Esophagus (tissue), 2 donors: ENCODE measurements around the gene PMEPA1. TPM values are rescaled to one million over a fixed set of nuclear protein-coding genes. Genes with fewer than 3 reads are reported as not detected.

Experiments
- H3K27ac ChIP-seq, 2 donors: one replicate each; pipeline ENCODE4 v1.5.1; 2013; ENCODE audit warnings: low read depth in 2 of 2, mild to moderate bottlenecking in 2 of 2, inconsistent platforms in 1 of 2, low read length in 1 of 2, moderate library complexity in 1 of 2
- H3K27me3 ChIP-seq, 2 donors: one replicate each; pipeline ENCODE4 v1.6.1; 2013; ENCODE audit warnings: low read length in 2 of 2, control low read depth in 1 of 2, mild to moderate bottlenecking in 1 of 2; ENCODE audit not compliant: insufficient read depth in 2 of 2, control insufficient read depth in 1 of 2
- H3K36me3 ChIP-seq, 2 donors: one replicate each; pipeline ENCODE4 v1.6.1; 2013; ENCODE audit warnings: low read length in 1 of 2; ENCODE audit not compliant: control insufficient read depth in 2 of 2, insufficient read depth in 2 of 2
- H3K4me1 ChIP-seq, 2 donors: one replicate each; pipeline ENCODE4 v1.6.1; 2013; ENCODE audit warnings: low read length in 1 of 2; ENCODE audit not compliant: control insufficient read depth in 2 of 2, insufficient read depth in 2 of 2
- H3K4me3 ChIP-seq, 2 donors: one replicate each; pipeline ENCODE4 v1.5.1; 2013; ENCODE audit warnings: low read length in 2 of 2, mild to moderate bottlenecking in 2 of 2, low read depth in 1 of 2, moderate library complexity in 1 of 2
- H3K9me3 ChIP-seq, 2 donors: one replicate each; pipeline ENCODE4 v1.6.1; 2013; ENCODE audit warnings: mild to moderate bottlenecking in 2 of 2, low read depth in 1 of 2, low read length in 1 of 2, moderate library complexity in 1 of 2; ENCODE audit not compliant: control insufficient read depth in 2 of 2, insufficient read depth in 1 of 2
- WGBS, 2 donors: extraction: QIAGEN DNeasy Blood & Tissue Kit; methylation state at CpG; one replicate each; pipeline ENCODE4 v1.1.7; 2013; 5-methylcytosine and 5-hydroxymethylcytosine counted together
- polyA plus RNA-seq, 2 donors: library from polyadenylated mRNA; stranded (reverse); fragments of 200-250 nt; gene quantifications; one replicate each; pipeline ENCODE4 v1.2.3, GENCODE V29; 2013
- donor health status: healthy with polysubstance abuse.
- donor health status: Bipolar disorder and iron deficiency.

The PMEPA1 gene
- polyA plus RNA-seq, 2 donors, result 2.8 to 2.9 TPM

- H3K36me3 ChIP-seq, result peaks cover 0 to 8% of the 10 kb centered on the region in 2 donors
- no peaks in the 10 kb centered on the region for H3K27me3 ChIP-seq
- H3K4me3 ChIP-seq, result no peak overlapping the region
- H3K9me3 ChIP-seq, result no peaks in the 10 kb centered on the region
- no peak overlapping the region for H3K27ac ChIP-seq
- H3K4me1 ChIP-seq, result peaks cover 4 to 9% of the 10 kb centered on the region in 2 donors
- WGBS, 2 donors, result 85 to 87% methylated on average over 11 of the region's 11 CpGs
Observed at GRCh38 chr20:57655809-57656155, 54.0 kb downstream of the PMEPA1 start.

GRCh38 chr20:57654998-57655808 is 54.6 kb downstream of the PMEPA1 start:
- Histone ChIP-seq H3K4me1 (peaks cover 6 to 8% of the 10 kb centered on the region in 2 donors), H3K4me3 (no peak overlapping the region), H3K9me3 (no peaks in the 10 kb centered on the region), H3K27me3 (no peaks in the 10 kb centered on the region), H3K36me3 (peaks cover 0 to 8% of the 10 kb centered on the region in 2 donors), H3K27ac (no peak overlapping the region)
- 86 to 89% methylated on average over 22 of the region's 22 CpGs for WGBS, 2 donors

DNA sequence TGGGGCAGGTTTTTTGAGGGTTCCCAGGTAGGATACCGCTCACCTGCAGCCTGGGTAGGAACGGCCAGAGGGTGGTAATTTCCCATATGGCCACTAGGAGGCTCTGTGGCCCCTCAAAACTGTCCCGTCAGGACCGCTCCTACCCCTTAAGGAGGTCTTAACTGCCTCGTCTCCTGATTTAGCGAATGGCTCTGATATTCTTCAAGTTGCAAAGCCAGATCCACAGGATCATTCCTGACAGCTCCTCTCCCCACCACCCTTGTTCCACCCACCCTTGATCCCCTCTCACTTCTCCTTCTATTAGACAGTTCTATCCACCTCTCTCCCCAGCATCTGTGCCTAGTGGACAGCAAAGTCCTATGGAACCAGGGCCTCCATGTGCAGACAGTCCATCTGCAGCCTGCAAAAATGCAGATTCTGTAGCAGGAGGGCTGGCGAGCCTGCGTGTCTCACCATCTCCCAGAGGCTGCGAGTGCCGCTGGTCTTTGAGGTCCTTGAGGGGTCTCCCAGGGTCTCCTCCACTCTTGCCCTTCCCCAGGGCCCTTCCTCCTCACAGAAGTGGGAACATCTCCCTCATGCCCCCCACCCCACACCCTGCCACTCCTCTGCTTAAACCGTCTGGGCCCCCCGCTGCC is 55.3 kb downstream of the PMEPA1 start:
- Histone ChIP-seq H3K4me1 (peaks cover 6 to 8% of the 10 kb centered on the region in 2 donors), H3K36me3 (peaks cover 0 to 8% of the 10 kb centered on the region in 2 donors)

GRCh38 chr20:57653910-57654309 is 55.9 kb downstream of the PMEPA1 start:
- Histone ChIP-seq H3K27ac (no peak overlapping the region), H3K4me3 (no peak overlapping the region), H3K9me3 (no peaks in the 10 kb centered on the region), H3K36me3 (peaks cover 0 to 12% of the 10 kb centered on the region in 2 donors), H3K27me3 (no peaks in the 10 kb centered on the region), H3K4me1 (peaks cover 6 to 8% of the 10 kb centered on the region in 2 donors)
- 58 to 59% methylated on average over 5 of the region's 5 CpGs for WGBS, 2 donors

More for the DNA sequence above, 55.3 kb downstream of the PMEPA1 start:
- Histone ChIP-seq H3K27ac (no peak overlapping the region), H3K4me3 (no peak overlapping the region), H3K9me3 (no peaks in the 10 kb centered on the region), H3K27me3 (no peaks in the 10 kb centered on the region)
- 43 to 44% methylated on average over 12 of the region's 12 CpGs for WGBS, 2 donors

DNA sequence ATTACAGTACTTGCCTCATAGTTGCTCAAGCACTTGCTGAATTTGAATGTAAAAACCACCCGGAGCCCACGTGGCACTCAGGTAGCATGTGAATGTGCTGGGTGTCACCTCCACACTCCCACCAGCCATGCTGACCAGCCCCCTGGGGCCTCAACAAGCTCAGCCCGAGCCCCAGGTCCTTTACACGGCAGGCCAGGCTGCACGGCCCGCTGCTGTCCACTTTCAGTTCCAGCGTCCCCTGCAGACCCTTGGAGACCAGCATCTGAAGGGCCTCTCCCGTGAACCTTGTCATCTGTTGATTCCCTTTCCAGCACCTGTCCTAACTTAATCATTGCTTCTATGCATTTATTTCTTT is 56.3 kb downstream of the PMEPA1 start:
- H3K27me3 ChIP-seq, result no peaks in the 10 kb centered on the region
- H3K27ac ChIP-seq, result no peak overlapping the region
- WGBS, 2 donors, result 81 to 87% methylated on average over 8 of the region's 8 CpGs
- H3K9me3 ChIP-seq, result no peaks in the 10 kb centered on the region
- peaks cover 6 to 8% of the 10 kb centered on the region in 2 donors for H3K4me1 ChIP-seq
- H3K4me3 ChIP-seq, result no peak overlapping the region
- H3K36me3 ChIP-seq, result peaks cover 0 to 12% of the 10 kb centered on the region in 2 donors

DNA sequence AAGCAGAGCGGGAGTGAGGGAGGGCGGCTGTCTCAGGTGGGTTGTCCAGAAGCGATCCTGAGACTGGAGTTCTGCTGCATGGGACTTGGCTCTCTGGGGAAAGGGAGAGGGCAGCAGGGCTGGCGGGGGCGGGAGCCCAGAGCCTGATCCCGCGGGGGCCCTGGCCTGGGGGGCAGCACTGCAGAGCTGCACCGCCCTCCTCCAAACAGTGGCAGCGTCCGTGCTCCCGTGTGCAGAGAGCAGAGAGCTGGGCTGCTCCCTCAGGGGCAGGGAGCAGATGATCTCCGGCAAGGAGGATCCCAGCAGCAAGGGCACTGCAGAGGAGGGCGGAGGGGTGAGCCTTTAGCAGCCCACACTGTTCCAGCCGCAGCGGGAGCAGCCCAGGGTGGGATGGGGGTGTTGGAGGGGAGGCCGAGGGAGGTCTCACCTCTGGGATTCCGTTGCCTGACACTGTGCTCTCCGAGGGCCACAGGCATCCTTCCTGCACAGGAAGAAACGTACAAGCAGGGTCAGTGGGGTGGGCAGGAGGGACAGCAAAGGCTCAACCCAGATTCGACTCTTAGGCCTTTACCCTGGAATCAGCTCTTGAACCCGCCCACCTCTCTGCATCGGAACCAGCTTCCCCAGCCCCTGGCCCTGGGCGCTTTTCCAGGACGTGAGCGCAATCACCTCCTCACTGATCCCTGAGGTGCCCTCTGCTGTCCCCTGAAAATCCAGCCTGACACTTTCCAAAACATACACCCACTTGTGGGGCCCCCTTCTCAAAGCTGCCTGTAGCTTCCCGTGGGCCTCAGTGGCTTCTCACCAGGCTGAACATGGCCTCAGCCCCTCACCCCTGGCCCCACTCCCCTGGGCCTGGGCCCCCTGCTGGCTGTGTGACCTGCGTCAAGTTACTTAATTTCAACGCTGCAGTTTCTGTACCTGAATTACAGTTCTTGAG is 56.9 kb downstream of the PMEPA1 start:
- peaks cover 0 to 12% of the 10 kb centered on the region in 2 donors for H3K36me3 ChIP-seq

DNA sequence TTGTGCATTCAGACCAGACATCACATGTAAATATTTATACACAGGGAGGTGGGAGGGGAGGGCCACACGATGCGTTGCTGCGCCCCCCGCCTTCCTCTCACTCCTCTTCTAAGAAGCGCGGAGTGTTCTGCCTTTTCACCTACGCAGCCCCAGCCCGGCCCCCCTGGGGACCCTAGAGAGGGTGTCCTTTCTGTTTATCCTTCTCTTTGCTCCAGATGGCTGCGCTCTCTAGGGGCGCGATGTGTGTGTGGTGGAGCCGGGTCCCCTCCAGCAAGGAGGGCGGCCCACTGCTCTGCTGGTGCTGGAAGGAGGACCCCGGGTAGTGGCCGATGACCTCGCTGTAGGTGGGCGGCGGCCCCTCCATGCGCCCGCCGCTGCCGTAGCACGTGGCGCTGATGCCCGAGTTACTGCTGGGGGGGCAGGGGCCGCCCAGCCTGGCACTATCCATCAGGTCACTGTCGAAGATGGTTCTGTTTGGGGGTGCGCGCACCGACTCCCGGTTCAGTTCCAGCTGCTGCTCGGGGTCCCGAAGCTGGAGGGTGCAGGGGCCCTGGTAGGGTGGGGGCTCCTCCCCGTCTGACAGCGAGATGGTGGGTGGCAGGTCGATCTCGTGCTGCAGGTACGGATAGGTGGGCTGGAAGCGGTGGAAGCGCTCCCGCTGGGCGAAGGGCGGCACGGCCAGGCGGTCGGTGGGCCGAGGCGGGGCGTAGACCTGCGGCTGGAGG is 57.8 kb downstream of the PMEPA1 start:
- Histone ChIP-seq H3K27me3 (no peaks in the 10 kb centered on the region), H3K36me3 (peaks cover 0 to 12% of the 10 kb centered on the region in 2 donors), H3K4me1 (peaks cover 0 to 4% of the 10 kb centered on the region in 2 donors), H3K9me3 (no peaks in the 10 kb centered on the region), H3K27ac (no peak overlapping the region), H3K4me3 (no peak overlapping the region)
- 93% methylated on average over 50 of the region's 50 CpGs for WGBS, 2 donors

More for the DNA sequence above, 56.9 kb downstream of the PMEPA1 start:
- Histone ChIP-seq H3K9me3 (no peaks in the 10 kb centered on the region), H3K27me3 (no peaks in the 10 kb centered on the region), H3K4me3 (no peak overlapping the region), H3K4me1 (peaks cover 4 to 5% of the 10 kb centered on the region in 2 donors), H3K27ac (no peak overlapping the region)
- WGBS, 2 donors, result 87 to 89% methylated on average over 28 of the region's 28 CpGs

- 85 to 89% methylated on average over 23 of the region's 23 CpGs for whole genome bisulfite sequencing, 2 donors
- Histone ChIP-seq H3K27me3 (no peaks in the 10 kb centered on the region), H3K9me3 (no peaks in the 10 kb centered on the region), H3K4me3 (no peak overlapping the region), H3K36me3 (peaks cover 0 to 12% of the 10 kb centered on the region in 2 donors), H3K27ac (no peak overlapping the region), H3K4me1 (peaks cover 0 to 4% of the 10 kb centered on the region in 2 donors)
Observed at GRCh38 chr20:57650756-57651483, 58.9 kb downstream of the PMEPA1 start.
